Measurements from ENCODE around the gene BBS7. TPM values are rescaled to one million over a fixed set of nuclear protein-coding genes. Genes with fewer than 3 reads are reported as not detected.

BBS7 gene
- total and polyA plus RNA-seq, 9 of the 15 experiments (the other 6 are each of a cell fraction or from before 2014, with no cell fraction given), result 13.4 to 25.8 (median 16.4) TPM

DNA sequence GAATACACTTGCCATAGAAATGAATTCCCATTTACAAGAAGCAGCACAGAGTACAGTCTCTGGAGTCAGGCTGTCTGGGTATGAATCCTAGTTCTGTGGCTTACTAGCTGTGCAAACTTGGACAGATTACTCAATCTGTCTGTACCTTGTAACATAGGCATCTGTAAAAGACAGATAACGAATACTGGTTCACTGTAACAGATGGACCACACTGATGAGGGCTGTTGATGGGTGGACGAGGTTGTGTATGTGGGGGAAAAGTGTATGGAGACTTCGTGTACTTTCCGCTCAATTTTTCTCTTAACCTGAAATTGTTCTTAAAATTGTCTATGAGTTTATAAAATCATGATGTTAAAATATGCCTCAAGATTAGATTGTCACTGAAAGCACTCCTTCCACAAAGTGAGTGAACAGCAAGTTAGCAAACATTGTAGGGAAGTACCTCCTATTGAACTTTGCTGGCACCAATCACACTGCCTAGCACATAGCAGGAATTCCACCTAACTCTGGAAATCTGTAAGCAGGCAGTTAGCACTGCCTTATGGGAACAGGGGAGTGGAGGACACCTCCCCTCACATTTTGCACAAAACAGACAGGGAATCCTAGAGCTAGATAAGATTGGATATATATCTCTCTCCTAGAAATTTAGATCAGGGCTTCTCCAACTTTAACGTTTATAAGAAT lies 75.6 kb downstream of the BBS7 start (continued):
- TF ChIP-seq MAFG (tag; conservative IDR thresholded peaks at IDR 0.05) (no peak), ZC3H8 (IDR thresholded peaks at IDR 0.05) (no peak), YY1 (IDR thresholded peaks at IDR 0.05; ENCODE audit: borderline replicate concordance in 1 of 3, control insufficient read depth in 1 of 3, extremely low read depth in 1 of 3, insufficient read depth in 3 of 3, insufficient read length in 1 of 3, insufficient replicate concordance in 2 of 3, low read depth in 1 of 3, low read length in 2 of 3) (no peak), EP400 (IDR thresholded peaks at IDR 0.05) (peak; percentile 32; the same call in 1 of the 2 replicates), RCOR1 (IDR thresholded peaks at IDR 0.05; ENCODE audit: borderline replicate concordance in 1 of 2, low read depth in 2 of 2, low read length in 2 of 2) (peak; percentile 90 to 98; a peak in 3 of 4 replicates), CBFA2T2 (conservative IDR thresholded peaks at IDR 0.05) (peak; percentile 98), CHD1 (IDR thresholded peaks at IDR 0.05; ENCODE audit: low read length) (no peak), ZNF551 (CRISPR knock-in tag; IDR thresholded peaks at IDR 0.05) (no peak), ZNF184 (CRISPR knock-in tag; IDR thresholded peaks at IDR 0.05) (no peak), JUND (IDR thresholded peaks at IDR 0.05; ENCODE audit: borderline replicate concordance, low read depth, low read length) (peak; percentile 74), JUND (tag; IDR thresholded peaks at IDR 0.05; ENCODE audit: borderline replicate concordance, low read depth, low read length) (peak; percentile 44; the same call in 1 of the 3 replicates), CBFA2T3 (IDR thresholded peaks at IDR 0.05) (peak; percentile 99), KDM5B (IDR thresholded peaks at IDR 0.05; ENCODE audit: insufficient replicate concordance, low read depth, low read length) (no peak), DPF2 (IDR thresholded peaks at IDR 0.05) (peak; percentile 97), TEAD2 (tag; IDR thresholded peaks at IDR 0.05) (no peak), DEAF1 (CRISPR knock-in tag; IDR thresholded peaks at IDR 0.05) (no peak), MEF2A (IDR thresholded peaks at IDR 0.05; ENCODE audit: control insufficient read depth, low read depth, low read length) (0 out of 2 replicates have a peak, but pooled peaks have one; percentile 26), ZNF57 (CRISPR knock-in tag; IDR thresholded peaks at IDR 0.05) (no peak), ZNF408 (CRISPR knock-in tag; IDR thresholded peaks at IDR 0.05; ENCODE audit: low read depth) (no peak), CREBBP (IDR thresholded peaks at IDR 0.05; ENCODE audit: low read depth, low read length) (no peak), ILK (tag; IDR thresholded peaks at IDR 0.05; ENCODE audit: borderline replicate concordance, low read depth) (no peak)
- TF ChIP-seq, protein P1, sequence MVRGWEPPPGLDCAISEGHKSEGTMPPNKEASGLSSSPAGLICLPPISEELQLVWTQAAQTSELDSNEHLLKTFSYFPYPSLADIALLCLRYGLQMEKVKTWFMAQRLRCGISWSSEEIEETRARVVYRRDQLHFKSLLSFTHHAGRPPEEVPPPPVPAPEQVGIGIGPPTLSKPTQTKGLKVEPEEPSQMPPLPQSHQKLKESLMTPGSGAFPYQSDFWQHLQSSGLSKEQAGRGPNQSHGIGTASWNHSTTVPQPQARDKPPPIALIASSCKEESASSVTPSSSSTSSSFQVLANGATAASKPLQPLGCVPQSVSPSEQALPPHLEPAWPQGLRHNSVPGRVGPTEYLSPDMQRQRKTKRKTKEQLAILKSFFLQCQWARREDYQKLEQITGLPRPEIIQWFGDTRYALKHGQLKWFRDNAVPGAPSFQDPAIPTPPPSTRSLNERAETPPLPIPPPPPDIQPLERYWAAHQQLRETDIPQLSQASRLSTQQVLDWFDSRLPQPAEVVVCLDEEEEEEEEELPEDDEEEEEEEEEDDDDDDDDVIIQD (CRISPR knock-in tag; IDR thresholded peaks at IDR 0.05), result no peak
- TF ChIP-seq, protein P2, sequence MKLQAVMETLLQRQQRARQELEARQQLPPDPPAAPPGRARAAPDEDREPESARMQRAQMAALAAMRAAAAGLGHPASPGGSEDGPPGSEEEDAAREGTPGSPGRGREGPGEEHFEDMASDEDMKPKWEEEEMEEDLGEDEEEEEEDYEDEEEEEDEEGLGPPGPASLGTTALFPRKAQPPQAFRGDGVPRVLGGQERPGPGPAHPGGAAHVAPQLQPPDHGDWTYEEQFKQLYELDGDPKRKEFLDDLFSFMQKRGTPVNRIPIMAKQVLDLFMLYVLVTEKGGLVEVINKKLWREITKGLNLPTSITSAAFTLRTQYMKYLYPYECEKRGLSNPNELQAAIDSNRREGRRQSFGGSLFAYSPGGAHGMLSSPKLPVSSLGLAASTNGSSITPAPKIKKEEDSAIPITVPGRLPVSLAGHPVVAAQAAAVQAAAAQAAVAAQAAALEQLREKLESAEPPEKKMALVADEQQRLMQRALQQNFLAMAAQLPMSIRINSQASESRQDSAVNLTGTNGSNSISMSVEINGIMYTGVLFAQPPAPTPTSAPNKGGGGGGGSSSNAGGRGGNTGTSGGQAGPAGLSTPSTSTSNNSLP (IDR thresholded peaks at IDR 0.05; ENCODE audit: borderline replicate concordance, low read depth, low read length), result 0 out of 2 replicates have a peak, but pooled peaks have one; percentile 19
